Hypothalamus (tissue), 51 donors: ENCODE data around the gene KNG1.
"Not testable (repeated sequence)": the region's sequence is repeated elsewhere in the genome, so short reads cannot be mapped to it uniquely, and the experiment has no call there.

Experiments used
- DNase-seq, 51 donors: peaks; one replicate each; lab custom pipeline; 2025; lab: John Stamatoyannopoulos, UW

The KNG1 gene

DNA sequence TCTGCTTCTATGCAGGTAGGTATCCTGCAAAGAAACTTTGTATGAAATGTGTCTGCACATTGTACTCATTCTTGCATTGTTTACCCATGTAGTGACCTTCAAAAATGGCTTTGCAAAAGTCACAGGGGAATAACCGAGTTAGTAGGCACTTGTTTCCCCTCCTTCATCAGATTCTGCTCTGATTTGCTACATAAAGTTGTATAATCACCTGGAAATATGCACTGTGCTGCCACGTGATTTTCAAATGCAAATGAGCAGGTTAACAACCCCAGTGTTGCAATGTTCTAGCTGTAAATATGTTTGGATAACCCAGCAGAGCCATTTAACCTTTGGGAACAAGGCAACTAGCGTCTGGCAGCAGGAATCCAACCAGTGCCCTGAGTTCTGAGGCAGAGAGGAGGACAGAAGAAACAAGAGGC, at the start of gene KNG1:
Gene KNG1, plus strand, starts transcription at position 321 of the 419 bp plus-strand sequence. CDS start 184 bp downstream, outside the sequence.
- DNase-seq = no peak

DNA sequence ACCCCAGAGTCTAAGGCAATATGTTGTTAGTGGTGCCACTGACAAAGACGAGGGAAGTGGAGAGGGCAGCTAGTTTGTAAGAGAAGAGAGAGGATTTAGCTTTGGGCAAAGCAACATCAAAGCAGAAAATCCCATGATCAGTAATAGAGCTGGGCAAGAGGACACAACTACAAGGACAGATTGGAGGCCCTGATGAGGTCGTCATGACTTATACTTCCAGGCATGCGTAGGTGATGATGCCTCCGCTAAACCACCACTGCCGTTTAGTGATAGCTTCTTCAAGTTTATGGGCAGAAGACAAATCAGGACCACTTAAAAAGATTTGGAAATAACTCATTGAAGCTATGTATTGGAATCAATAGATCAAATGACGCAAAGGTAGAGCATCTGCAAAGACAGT, 48.7 kb upstream of the KNG1 start:
- no peak for DNase-seq

- DNase-seq = no peak
Observed at GRCh38 chr3:186669378-186670084, 47.6 kb upstream of the KNG1 start.

GRCh38 chr3:186670155-186670554, 47.0 kb upstream of the KNG1 start:
- DNase-seq = no peak

GRCh38 chr3:186671051-186671450, 46.1 kb upstream of the KNG1 start:
- no peak for DNase-seq

- DNase-seq = no peak
Observed at GRCh38 chr3:186678604-186679003, 38.6 kb upstream of the KNG1 start.

GRCh38 chr3:186679151-186679550, 38.0 kb upstream of the KNG1 start:
- no peak for DNase-seq

- DNase-seq = no peak
Observed at GRCh38 chr3:186680869-186681268, 36.3 kb upstream of the KNG1 start.

GRCh38 chr3:186682812-186683211, 34.3 kb upstream of the KNG1 start:
- DNase-seq = no peak

DNA sequence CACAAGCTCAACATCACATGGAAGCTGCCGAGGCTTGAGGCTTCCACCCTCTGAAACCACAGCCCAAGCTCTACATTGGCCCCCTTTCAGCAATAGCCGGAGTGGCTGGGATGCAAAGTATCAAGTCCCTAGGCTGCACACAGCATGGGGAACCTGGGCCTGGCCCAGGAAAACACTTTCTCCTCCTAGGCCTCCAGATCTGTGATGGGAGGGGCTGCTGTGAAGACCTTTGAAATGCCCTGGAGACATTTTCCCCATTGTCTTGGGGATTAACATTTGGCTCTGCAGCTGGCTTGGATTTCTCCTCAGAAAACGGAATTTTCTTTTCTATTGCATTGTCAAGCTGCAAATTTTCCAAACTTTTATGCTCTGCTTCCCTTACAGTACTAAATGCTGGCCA, 33.2 kb upstream of the KNG1 start:
- DNase-seq = no peak

DNA sequence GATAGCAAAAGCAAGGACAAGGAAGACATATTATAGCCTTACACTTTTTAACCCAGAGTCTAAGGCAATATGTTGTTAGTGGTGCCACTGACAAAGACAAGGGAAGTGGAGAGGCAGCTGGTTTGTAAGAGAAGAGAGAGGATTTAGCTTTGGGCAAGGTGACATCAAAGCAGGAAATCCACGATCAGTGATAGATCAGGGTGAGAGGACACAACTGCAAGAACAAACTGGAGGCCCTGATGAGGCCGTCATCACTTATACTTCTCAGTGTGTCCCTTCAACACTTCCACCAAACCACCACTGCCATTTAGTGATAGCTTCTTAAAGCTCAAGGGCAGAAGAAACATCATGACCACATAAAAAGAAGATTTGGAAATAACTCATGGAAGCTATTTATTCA, 30.7 kb upstream of the KNG1 start:
- not testable (repeated sequence) for DNase-seq

DNA sequence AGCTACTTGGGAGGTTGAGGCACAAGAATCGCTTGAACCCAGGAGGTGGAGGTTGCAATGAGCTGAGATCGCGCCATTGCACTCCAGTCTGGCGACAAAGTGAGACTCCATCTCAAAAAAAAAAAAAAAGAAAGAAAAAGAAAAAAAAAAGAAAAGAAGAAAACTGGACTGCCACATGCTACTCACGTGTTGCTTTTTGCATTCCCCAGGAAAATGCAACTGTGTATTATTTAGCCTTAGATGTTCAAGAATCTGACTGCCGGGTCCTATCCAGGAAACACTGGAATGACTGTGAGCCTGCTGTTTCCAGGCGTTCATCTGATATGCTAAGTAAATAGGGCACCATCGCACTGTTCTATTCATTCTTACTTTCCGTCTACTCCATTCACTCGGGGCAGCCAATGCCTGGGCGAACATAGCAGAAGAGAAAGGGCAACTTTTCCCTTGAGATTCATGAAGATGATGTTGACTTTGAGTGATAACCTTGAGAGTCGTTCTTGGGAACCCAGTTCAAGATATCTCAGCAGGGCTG, 30.0 kb upstream of the KNG1 start:
- no peak for DNase-seq

DNA sequence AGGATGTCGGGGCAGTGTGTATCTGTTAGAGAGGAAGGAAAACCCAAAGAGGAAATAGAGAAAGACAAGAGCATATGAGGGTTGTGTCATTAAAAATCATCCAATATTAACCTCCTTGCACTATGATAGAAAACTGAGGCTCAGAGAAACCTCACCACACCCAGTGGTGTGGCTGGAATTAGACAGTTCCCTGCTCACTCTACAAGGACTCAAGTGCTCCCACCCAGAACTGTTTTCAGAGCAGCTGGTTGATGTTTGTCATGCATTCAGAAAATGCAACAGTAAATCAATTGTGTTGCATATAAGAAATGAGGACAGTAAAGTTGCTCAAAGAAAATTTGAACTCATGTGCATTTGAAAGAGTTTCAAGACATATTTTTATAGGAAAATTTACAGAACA, 26.9 kb upstream of the KNG1 start:
- DNase-seq = not testable (repeated sequence)

GRCh38 chr3:186691676-186692075, 25.5 kb upstream of the KNG1 start:
- DNase-seq = no peak

DNA sequence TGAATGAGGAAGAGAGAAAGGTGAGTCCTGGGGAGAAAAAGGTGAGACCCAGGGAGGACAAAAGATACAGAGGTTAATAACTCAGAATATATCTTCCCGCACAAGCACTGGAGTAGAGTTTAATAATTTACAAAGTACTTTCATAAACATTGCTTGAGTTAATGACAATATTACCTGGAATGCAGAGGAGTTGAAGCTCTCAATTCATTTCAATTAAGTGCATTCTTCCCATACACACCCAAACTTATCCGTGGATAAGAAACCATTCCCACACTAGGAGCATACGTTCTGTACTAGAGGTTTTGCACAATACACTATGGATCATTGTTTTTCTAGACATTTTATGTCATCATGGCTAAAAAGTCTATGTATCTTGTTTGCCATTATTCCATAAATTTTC, 23.3 kb upstream of the KNG1 start:
- DNase-seq = no peak

DNA sequence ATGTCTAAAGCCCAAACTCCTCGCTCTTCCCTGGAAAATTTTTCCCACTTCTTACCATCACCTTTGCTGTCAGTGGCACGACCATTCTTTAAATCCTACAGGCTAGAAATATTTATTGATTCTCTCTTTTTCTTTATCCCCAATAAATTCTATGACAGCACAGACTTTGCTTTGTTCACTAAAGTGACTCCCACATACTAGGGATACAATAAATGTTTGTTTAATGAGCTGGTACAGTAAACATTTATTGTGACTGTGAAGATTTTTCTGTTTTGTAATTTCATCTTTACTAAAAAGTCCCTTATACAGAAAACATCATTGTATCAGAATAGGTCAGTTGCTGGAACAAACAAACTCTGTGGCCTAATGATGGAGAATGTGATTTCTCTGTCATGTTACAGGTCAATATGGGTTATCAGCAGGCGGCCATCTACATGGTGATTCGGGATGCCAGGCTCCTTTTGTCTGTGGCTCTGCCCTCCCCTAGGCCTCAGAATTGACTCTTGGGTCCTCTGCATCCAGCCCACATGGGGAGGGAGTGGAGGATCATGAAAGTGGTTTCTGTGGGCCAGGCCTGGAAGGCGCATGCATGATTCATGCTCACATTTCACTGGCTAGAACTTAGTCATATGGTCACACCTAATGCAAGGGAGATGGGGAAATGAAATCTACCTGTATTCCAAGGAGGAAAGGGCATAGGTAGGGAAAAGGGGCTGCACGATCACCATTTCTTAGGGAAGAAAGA, 22.7 kb upstream of the KNG1 start:
- no peak for DNase-seq

- no peak for DNase-seq
Observed at GRCh38 chr3:186696522-186696921, 20.6 kb upstream of the KNG1 start.

GRCh38 chr3:186697510-186697909, 19.6 kb upstream of the KNG1 start:
- DNase-seq = no peak

DNA sequence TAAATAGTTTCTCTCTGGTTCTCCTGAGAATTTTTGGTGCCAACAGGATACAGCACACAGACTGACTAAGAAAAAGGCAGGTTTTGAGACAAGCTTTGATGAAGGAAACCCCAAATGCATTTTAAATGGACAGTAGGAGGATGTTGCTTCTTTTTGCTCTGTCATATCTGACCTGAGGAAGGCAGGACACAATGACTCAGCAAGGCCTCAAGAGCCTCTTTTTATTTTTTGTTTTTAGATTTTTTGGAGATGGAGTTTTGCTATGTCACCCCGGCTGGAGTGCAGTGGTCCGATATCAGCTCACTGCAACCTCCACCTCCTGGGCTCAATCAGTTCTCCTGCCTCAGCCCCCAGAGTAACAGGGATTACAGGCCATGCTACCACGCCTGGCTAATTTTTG, 16.9 kb upstream of the KNG1 start:
- DNase-seq = no peak

- DNase-seq = not testable (repeated sequence)
Observed at GRCh38 chr3:186702451-186702850, 14.7 kb upstream of the KNG1 start.

- no peak for DNase-seq
Observed at GRCh38 chr3:186705882-186706780, 11.0 kb upstream of the KNG1 start.
